ENCODE results near the gene PCIF1.
"Not testable (repeated sequence)": the region's sequence is repeated elsewhere in the genome, so short reads cannot be mapped to it uniquely, and the experiment has no call there.

PCIF1 gene

GRCh38 chr20:45968801-45969711 is 34.6 kb downstream of the PCIF1 start:
- DNase-seq = no peak

GRCh38 chr20:45969712-45970634 is 35.5 kb downstream of the PCIF1 start:
- DNase-seq = no peak

- no peak for DNase-seq
These were observed 36.4 kb downstream of the PCIF1 start for GRCh38 chr20:45970646-45971424.

GRCh38 chr20:45971425-45971674 is 36.9 kb downstream of the PCIF1 start:
- DNase-seq = no peak

- DNase-seq = peak; percentile 47 to 83
These were observed 37.4 kb downstream of the PCIF1 start, which contains the start of gene ZNF335 for GRCh38 chr20:45971675-45972499. ZNF335 (minus strand) TSS chr20:45972203; CDS start chr20:45971410, 793 bp downstream.

- DNase-seq = peak in 1 of 2 experiments; percentile 55
These were observed 38.2 kb downstream of the PCIF1 start for GRCh38 chr20:45972500-45973183.

- no peak for DNase-seq
These were observed 40.5 kb downstream of the PCIF1 start for GRCh38 chr20:45974896-45975565.

GRCh38 chr20:45975686-45976085 is 41.2 kb downstream of the PCIF1 start:
- DNase-seq = no peak

GRCh38 chr20:45976086-45976485 is 41.6 kb downstream of the PCIF1 start:
- no peak for DNase-seq

- no peak for DNase-seq
These were observed 46.8 kb downstream of the PCIF1 start for GRCh38 chr20:45981261-45981660.

GRCh38 chr20:45983279-45983743 is 48.8 kb downstream of the PCIF1 start:
- DNase-seq = no peak

GRCh38 chr20:45985573-45985972 is 51.1 kb downstream of the PCIF1 start:
- DNase-seq = no peak

- peak in 1 of 2 experiments; percentile 24 for DNase-seq
These were observed 52.8 kb downstream of the PCIF1 start for GRCh38 chr20:45987108-45987780.

- DNase-seq = not testable (repeated sequence)
These were observed 54.3 kb downstream of the PCIF1 start for GRCh38 chr20:45988830-45989229.

GRCh38 chr20:45991616-45992015 is 57.1 kb downstream of the PCIF1 start:
- DNase-seq = no peak

- DNase-seq = no peak
These were observed 58.9 kb downstream of the PCIF1 start for GRCh38 chr20:45993197-45993951.

- DNase-seq = no peak
These were observed 60.4 kb downstream of the PCIF1 start for GRCh38 chr20:45994761-45995493.

- DNase-seq = not testable (repeated sequence)
These were observed 61.1 kb downstream of the PCIF1 start for GRCh38 chr20:45995495-45996097.
